Hepatic stellate cell (primary cell): Measurements from ENCODE around the gene ZNF823.
"Not testable (repeated sequence)": the region's sequence is repeated elsewhere in the genome, so short reads cannot be mapped to it uniquely, and the experiment has no call there.

Experiments
- DNase-seq: peaks from one replicate; pipeline ENCODE4 v3.0.0; 2011; ENCODE audit warnings: low spot score

ZNF823 gene

DNA sequence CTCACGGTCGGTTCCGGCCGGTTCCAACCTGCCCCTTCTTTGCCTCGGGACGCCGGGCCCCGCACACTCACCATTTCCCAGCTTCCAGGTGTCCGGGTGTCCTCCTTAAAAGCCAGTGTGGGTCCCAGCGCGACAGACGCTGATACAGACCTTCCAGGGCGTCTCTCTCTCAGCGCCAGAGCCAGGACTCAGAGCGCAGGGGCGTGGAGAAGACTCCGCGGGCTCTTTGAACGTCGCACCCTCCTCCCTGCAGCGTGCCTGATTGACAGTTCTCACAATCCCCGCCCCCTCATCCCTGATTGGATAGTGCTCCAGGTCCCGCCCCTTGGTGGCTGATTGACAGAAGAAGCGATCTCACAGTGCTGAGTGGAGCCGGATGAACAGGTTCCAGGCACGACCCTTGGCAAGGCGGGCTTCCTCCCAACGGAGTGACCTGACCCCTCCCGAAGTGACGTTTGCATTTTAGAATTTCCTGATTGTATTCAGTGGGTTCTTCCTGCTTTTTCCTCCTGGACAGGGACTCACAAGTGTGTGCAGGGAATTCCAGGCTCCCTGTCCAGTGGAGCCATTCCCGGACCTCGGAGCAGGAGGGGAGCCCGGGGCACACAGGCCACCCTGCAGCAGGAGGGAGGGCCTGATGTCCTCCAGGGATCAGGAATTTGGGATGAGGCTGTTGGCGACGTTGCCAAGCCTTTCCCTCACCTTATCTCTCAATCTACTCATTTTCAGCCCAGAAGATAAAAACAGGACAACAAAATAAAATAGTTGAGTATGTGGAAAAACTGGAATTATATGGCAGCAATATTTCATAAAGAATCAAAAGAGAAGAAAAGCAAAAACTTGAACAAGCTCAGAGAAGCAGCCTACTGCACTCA is at the start of gene ZNF823:
ZNF823 (minus strand) TSS at position 201 of the 875 bp plus-strand sequence; CDS start at position 74, 127 bp downstream.
- peak; percentile 93 for DNase-seq

DNA sequence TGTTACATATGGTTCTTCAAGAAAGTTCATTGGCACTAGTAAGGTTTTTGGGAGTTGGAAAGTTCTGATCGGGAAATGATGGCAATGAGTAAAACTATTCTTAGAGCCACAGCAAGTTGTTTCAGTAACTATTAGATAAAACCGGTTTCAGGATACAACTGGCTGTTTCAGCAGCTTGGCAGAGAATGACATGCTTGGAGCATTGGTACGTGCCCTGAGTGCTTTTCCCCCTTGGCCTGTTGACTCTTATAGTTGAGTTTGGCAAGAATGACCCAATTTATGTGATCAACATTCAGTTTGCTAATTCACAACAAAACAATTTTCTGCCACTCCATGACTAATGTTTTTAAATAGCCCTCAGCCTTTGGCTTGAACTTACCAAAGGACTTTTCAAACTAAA is 48.8 kb upstream of the ZNF823 start:
- DNase-seq = no peak

DNA sequence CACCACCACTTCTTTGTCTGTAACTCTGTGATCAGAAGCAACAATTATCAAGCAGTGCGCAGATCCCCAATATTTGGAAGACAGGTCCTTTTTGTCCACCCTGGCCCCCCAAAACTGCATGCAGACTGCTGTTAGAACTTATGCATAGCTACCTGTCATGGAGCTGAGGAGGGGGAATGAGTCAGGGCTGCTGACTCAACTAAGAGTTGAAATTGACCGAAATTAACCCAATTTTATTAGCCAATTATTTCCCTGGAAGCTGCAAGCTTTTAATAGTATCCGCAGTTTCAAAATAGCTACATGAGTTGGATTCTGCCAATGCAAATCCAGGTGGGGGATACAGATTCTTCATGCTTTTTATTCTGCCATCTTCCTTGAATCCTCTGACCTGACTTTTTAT is 45.6 kb upstream of the ZNF823 start:
- DNase-seq = no peak

DNA sequence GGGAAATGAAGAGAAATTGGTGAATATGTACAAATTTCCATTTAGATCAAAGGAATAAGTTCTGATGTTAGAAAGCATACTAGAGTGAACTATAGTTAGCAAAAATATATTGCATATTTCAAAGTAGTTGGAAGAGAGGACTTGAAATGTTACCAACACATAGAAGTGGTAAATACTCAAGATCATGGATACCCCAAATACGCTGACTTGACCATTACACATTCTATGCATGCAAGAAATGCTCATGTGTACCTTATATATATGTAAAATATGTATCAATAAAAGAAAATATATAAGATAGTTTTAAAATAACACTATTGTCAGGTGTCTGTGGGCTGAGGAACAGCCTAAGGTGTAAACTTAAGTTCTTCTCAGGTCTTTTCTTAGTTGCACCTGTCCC is 45.0 kb upstream of the ZNF823 start:
- DNase-seq = no peak

DNA sequence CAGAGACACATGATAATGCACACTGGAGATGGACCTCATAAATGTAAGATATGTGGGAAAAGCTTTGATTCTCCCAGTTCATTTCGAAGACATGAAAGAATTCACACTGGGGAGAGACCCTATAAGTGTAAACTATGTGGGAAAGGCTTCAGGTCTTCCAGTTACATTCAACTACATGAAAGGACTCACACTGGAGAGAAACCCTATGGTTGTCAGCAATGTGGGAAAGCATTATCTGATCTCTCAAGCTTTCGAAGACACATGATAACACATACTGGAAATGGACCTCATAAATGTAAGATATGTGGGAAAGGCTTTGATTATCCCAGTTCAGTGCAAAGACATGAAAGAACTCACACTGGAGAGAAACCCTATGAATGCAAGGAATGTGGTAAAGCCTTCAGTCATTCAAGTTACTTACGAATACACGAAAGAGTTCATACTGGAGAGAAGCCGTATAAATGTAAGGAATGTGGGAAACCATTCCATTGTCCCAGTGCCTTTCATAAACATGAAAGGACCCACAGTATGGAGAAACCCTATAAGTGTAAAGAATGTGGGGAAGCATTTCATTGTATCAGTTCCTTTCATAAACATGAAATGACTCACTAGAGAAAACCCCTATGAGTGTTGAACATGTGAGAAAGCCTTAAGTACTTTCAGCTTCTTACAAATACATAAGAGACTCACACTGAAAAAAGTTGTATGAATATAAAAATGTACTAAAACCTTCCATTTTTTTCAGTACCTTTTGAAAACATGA is 42.7 kb upstream of the ZNF823 start:
- no peak for DNase-seq

DNA sequence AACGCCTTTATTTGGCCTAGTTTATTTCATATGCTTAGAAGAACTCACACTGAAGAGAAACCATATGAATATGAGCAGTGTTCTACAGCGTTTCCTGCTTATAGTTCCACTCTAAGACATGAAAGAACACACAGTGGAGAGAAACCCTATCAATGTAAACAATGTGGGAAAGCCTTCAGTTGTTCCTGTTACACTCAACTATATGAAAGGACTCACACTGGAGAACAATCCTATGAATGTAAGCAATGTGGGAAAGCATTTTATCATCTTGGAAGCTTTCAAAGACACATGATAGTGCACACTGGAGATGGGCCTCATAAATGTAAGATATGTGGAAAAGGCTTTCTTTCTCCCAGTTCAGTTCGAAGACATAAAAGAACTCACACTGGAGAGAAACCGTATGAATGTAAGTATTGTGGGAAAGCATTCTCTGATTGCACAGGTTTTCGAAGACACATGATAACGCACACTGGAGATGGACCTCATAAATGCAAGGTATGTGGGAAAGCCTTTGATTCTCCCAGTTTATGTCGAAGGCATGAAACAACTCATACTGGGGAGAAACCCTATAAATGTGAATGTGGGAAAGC is 41.8 kb upstream of the ZNF823 start:
- no peak for DNase-seq

DNA sequence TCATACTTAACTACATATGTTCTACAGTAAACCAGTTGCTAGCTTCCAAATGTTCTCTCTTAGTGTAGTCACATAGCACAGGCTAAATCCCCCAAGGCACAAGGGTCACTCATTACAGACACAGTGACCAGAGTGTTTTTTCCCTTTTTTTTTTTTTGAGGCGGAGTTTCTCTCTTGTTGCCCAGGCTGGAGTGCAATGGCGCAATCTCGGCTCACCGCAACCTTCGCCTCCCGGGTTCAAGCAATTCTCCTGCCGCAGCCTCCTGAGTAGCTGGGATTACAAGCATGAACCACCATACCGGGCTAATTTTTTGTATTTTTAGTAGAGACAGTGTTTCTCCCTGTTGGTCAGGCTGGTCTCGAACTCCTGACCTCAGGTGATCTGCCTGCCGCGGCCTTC is 37.9 kb upstream of the ZNF823 start:
- not testable (repeated sequence) for DNase-seq

DNA sequence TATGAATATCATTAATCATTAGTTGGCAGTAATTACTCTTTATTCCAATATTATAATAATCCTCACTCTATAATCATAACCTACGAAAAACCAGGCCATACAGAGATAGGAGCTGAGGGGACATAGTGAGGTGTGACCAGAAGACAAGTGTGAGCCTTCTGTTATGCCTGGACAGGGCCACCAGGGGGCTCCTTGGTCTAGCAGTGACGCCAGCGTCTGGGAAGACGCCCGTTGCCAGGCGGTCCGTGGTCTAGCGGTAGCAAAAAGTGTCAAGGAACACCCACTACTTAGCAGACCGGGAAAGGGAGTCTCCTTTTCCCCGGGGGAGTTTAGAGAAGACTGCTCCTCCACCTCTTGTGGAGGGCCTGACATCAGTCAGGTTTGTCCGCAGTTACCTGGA is 32.8 kb upstream of the ZNF823 start:
- not testable (repeated sequence) for DNase-seq

DNA sequence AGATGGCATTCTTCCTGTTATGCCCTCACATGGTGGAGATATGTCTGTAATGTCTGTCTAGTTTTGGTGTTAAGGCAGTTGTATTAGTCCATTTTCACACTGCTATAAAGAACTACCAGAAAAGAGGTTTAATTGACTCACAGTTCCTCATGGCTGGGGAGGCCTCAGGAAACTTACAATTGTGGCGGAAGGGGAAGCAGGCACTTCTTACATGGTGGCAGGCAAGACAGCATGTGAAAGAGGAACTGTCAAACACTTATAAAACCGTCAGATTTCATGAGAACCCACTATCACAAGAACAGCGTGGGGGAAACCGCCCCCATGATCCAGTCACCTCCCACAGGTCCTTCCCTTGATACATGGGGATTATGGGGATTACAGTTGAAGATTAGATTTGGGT is 31.2 kb upstream of the ZNF823 start:
- DNase-seq = no peak

DNA sequence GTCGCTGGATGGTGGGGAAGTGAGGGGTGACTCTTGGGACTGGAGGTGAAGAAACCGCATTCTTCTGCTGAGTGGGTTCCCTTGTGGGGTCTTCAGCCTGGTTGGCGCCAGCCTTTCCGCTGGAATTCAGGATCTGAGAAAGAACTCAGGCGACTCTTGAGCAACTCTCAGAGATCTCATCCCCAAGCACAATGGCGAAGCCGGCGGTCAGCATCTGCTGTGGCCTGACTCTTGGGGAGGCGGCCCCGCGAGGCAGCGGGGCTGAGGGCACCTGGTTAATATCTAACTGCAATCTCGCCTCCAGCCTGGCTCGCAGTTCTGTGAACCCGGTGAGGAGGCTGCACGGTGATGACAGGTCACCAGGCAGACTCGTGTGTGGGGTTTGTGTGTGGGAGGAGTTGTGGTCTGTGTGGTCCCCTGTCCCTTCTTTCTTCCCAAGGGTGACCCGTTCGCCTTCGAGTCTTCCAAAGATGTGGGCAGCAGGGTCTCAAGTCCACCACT is 28.9 kb upstream of the ZNF823 start:
- peak; percentile 27 for DNase-seq

DNA sequence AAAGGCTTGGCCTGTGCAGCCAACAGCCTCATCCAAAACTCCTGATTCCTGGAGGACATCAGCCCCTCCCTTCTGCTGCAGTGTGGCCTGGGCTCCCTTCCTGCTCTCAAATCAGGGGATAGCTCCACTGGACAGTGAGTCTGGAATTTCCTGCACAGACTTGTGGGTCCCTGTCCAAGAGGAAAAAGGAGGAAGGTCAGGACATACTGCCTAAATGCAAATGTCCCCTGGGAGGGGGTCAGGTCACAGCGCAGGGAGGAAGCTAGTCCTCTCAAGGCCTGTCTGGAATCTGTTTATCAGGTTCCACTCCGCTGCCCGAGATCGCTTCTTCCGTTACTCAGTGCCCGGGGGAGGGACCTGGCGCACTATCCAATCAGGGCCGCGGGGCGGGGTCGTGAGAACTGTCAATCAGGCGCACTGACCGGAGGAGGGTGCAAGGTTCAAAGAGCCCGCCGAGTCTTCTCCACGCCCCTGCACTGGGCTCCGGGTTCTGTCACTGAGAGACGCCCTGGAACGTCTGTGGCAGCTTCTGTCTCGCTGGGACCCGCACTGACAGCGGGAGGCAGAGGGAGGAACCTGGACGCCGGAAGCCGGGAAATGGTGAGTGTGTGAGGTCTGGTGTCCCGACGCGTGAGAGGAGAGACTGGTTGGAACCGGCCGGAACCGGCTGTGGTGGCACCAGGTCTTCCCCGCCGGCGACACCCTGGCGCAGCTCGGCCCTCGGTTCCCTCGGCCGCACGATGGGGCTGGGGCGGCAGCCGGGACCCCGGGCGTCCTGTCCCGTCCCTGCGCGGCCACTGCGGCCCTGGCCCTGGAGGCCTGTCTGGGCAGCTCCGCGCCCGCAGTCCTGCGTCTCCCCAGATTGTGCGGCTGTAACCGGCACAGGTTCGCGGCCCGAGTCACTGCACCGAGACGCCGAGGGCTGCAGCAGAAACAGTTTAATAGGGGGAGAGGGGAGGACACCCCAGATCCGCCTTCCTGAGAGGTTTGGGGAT is 28.1 kb upstream of the ZNF823 start, which contains the start of gene ZNF441:
ZNF441 (plus strand) TSS at position 404 of the 995 bp plus-strand sequence; CDS start at position 598, 194 bp downstream.
- DNase-seq = peak; percentile 94

DNA sequence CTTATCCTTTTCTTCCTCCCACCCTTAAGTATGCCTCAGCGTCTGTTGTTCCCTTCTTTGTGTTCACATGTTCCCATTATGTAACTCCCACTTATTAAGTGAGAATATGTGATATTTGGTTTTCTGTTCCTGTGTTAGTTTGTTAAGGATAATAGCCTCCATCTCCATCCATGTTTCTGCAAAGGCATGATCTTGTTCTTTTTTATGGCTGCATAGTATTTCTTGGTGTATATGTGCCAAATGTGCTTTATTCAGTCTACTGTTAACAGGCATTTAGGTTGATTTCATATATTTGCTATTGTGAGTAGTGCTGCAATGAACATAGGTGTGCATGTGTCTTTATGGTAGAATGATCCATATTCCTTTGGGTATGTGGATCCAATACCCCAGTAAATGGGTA is 24.9 kb upstream of the ZNF823 start:
- DNase-seq = no peak

DNA sequence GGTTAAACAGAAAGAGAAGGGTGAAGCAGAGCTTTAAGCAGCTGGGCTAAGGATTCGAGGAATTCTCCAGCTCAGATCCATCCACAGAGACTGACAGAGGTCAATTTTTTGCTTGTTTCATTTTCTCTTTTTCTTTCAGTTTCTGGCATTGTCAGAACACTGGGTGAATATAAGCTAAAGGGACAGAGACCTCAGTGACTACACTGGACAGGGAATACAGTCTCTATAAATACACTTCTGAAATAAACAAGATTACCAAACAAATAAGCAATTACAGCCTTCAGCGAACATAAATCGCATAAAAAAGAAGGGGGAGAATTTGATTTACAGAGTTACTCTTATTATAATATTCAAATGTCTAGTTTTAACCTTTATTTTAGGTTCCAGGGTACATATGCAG is 24.4 kb upstream of the ZNF823 start:
- no peak for DNase-seq

DNA sequence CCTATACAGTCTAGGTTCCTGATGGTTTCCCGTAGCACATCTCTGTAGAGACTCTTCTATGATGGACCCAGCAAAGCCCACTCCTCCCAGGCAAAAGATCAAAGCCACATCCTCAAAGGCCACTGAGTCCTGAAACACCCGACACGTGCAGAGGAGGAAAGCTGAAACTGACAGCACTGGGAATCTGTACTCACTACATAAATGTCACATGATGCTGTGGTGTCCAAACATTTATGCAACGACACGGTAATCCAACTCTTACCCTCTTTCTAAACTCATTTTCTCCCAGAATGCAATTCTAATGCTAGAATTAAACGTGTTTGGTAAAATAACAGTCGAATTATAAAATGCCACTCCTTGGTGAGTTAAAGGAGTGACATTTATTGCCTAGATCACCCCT is 21.1 kb upstream of the ZNF823 start:
- DNase-seq = no peak

DNA sequence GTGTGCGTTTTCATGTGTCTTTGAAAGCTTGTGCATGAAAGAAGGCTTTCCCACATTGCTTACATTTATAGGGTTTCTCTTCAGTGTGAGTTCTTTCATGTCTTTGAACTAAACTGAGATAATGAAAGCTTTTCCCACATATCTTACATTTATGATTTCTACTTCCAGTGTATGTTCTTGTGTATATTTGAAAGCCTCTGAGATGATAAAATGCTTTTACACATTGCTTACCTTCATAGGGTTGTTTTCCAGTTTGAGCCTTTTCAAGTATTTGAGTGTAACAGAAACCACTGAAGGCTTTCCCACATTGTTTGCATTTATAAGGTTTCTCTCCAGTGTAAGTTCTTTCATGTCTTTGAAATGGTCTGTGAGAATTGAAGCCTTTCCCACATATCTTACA is 18.2 kb upstream of the ZNF823 start:
- DNase-seq = no peak

DNA sequence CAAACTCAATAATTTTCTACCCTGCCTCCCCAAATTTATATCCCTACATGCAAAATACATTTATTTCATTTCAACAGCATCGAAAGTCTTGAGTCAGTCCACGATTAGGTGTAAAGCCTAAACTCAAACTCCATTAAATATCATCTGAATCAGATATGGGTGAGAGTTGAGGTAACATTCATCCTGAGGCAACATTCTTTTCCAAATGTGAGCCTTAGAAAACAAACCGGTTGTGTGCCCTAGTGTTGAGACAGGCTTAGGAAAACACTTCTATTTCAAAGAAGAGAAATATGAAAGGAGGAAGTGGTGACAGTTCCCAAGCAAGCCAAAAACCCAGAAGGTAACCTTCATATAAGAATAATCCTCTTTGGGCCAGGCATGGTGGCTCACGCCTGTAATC is 15.9 kb upstream of the ZNF823 start:
- no peak for DNase-seq

DNA sequence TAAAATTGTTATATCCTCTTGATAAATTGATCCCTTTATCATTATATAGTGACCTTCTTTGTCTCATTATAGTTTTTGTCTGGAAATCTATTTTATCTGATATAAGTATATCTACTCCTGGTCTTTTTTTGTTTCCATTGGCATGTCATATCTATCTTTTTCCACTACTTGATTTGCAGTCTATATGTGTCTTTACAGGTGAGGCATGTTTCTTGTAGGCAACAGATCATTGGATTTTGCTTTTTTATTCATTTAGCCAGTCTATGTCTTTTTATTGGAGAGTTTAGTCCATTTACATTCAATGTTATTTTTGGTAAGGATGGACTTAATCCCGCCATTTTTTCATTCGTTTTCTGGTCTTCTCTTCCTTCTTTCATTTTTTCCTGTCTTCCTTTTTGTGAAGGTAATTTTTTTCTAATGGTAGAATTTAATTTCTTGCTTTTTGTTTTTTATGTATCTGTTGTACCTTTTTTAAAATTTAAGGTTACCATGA is 13.5 kb upstream of the ZNF823 start:
- DNase-seq = no peak

DNA sequence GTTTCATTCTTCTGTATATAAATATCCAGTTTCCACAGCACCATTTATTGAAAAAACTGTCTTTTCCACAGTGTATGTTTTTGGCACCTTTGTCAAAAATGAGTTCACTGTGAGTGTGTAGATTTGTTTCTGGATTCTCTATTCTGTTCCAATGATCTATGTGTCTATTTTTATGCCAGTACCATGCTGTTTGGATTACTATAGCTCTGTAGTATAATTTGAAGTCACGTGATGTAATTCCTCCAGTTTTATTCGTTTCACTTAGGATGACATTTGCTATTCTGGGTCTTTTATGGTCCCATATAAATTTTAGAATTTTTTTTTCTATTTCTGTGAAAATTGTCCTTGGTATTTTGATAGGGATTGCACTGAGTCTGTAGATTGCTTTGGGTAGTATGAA is 11.0 kb upstream of the ZNF823 start:
- no peak for DNase-seq

DNA sequence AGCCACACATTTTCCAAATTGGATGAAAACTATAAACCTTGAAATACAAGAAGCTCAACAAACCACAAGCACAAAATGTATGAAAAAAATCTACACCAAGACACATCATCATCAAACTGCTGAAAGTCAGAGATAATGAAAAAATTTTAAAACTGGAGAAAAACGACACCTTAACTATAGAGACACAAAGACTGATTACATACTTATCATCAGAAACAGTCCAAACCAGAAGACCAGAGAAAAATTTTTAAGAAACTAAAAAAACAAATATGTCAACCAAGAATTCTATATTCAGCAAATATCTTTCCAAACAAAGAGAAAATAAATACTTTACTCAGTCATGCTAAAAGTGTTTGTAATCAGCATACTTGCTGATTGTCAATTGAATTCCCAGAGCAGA is 8.5 kb upstream of the ZNF823 start:
- no peak for DNase-seq

DNA sequence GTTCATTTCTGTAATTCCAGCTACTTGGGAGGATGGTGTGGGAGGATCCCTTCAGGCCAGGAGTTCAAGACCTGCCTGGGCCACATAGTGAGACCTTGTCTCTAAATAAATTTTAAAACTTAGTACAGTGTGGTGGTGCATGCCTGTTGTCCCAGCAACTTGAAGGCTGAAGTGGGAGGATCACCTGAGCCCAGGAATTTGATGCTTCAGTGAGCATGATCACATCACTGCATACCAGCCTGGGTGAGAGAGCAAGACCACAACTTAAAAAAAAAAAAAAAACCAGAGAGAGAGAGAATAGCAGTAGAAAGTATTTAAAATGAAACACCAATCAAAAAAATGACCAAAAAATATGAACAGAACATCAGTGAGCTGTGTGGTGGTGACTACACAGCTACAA is 7.1 kb upstream of the ZNF823 start:
- no peak for DNase-seq
